GM19397 (cell line): Measurements from ENCODE around the gene CD300C.
"Not testable (repeated sequence)": the region's sequence is repeated elsewhere in the genome, so short reads cannot be mapped to it uniquely, and the experiment has no call there.

ENCODE experiments used
- ATAC-seq: cut with Tn5 transposase; IDR thresholded peaks from one replicate; pipeline ENCODE4 v1.9.1; 2021; ENCODE audit warnings: mild to moderate bottlenecking, moderate library complexity; ENCODE audit not compliant: unreplicated experiment

The CD300C gene

GRCh38 chr17:74536890-74537289 lies 9.0 kb downstream of the CD300C start:
- no peak for ATAC-seq

DNA sequence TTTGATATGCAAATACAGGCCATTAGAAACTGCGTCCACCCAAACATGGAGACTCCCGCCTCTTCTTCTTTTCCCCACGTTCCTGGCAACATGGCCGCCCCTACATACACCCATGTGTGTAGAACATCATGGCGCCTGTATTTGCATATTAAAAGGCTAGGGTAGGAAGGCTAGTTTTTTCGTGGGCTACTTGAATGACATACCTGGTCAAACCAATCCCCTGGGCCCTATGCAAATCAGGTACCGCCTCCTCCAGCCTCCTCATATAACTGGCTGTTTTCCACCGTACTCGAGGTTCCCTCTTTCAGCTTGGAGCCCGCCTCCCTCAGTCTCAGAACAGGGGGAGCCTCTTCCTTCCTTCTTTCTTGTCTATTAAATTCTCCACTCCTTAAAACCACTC lies 13.8 kb downstream of the CD300C start:
- no peak for ATAC-seq

GRCh38 chr17:74531231-74531761 lies 14.6 kb downstream of the CD300C start, which contains the start of gene CD300LB:
Gene CD300LB, minus strand, starts transcription at chr17:74531475. Its CDS starts 125 bp downstream, at chr17:74531350.
- ATAC-seq, result no peak

- no peak for ATAC-seq
Measured at GRCh38 chr17:74530831-74531150, 15.1 kb downstream of the CD300C start.

DNA sequence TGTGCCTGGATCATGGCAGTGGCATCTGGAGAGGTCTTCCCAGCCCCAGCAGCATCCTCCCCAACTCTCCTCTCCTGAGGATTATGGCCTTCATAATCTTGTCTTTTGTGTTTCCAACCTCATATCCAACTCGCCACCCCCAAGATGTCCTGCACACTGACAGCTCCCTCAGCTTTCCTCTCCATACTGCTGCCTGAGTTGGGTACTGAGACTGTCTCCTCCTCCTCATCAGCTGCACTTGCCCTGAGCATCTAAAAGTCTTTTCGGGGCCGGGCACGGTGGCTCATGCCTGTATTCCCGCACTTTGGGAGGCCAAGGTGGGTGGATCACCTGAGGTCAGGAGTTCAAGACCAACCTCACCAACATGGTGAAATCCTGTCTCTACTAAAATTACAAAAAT lies 16.7 kb downstream of the CD300C start:
- no peak for ATAC-seq

DNA sequence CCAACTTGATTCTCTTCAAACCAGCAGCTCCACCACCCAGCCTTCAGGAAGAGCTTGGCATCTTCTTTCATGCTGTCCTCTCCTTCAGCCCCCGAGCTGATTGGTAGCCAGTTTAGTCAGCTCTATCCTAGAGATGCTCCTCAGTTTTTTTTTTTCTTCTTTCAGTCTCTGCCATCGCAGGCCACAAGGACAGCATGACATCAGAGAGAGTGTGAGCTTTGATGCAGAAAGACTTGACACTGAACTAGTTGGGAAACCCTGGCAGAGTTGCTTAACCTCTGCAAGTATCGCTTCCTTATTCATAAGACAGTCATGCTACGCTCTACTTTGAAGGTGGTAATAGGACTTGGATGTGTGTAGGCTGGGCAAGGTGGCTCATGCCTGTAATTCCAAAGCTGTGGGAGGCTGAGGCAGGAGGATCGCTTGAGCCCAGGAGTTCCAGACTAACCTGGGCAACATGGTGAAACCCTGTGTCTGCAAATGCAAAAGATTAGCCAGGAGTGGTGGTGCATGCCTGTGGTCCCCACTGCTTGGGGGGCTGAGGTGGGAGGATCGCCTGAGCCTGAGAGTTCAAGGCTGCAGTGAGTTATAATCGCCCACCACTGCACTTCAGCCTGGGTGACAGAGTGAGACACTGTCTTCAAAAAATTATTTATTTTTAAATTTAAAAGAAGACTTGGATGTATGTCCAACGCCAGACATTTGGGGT lies 17.3 kb downstream of the CD300C start:
- ATAC-seq, result peak; percentile 70

GRCh38 chr17:74527756-74528155 lies 18.2 kb downstream of the CD300C start:
- ATAC-seq, result no peak

- ATAC-seq, result no peak
Measured at GRCh38 chr17:74527081-74527480, 18.8 kb downstream of the CD300C start.

DNA sequence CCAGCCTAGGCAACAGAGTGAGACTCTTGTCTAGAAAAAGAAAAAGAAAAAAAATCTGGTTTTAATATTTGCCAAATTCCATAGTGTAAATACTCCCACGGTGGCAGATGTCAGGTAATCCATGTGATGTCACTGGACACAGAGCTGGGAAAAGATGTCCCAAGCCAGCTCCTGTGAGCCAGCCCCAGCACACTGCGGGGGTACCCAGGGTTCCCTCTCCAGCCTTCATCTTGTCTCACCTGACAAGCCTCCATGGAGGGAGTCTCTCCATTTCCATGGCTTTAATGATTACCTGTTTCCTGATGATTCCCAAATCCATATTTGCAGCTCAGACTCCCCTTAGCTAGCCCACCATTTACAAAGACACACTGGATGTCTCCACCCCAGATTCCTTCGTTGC lies 19.2 kb downstream of the CD300C start:
- ATAC-seq, result no peak

DNA sequence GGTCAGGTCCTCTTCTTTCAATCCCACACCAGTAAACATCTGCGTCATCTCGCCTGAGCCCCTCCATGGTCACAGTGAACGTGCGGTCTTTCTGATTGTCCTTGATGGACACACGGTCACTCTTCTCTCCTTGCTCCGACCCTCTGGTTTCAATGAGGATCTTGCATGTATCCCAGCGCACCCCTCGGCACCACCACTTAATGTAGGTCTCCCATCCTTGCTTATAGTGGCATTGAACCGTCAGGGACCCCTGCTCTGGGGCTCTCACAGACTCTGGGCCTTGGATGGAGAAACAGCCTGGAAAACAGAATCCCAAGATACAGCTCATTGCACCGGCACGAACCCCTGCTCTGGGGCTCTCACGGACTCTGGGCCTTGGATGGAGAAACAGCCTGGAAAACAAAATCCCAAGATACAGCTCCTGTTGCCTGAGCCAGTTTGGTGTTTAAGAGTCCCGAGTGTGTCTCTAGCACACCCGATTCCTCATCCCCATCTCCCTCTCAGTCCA lies 20.1 kb downstream of the CD300C start:
- ATAC-seq, result no peak

GRCh38 chr17:74525465-74525725 lies 20.5 kb downstream of the CD300C start:
- ATAC-seq, result no peak

DNA sequence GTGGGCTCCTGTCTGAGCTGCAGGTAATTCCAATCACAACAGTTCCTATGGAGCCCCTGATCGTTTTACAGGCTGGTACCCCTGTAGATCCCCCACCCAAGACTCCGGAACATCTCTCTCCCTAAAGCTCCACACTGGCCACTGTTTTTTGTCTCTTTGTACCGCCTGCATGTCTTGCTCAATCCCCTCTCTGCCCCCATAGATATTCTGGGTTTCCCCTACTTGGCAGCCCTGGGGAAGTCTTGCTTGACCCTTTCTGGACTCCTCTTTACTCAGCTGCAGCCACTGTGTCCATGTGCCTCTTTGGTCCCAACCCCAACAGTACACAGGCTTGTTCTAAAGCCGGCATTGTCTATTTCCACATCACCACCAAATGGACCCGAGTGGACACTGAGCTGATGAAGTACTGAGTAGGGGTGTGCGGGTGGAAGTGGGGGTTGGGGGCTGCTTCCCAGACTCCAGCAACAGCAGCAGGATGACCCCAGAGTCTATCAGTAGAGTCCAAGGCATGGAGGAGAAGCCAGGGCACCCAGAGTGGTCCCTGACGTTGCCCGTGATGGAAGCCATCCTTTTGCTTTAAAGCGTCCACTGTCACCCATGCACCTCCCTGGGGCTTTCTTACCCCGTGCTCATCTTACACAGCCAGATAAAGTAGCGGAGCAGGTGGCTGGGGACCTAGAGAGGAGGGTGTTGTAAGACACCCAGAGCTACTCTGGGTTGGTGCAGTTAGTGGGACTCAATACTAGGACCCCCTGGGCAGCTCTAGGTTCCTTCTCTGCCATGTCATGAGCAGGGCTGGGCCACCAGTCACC lies 21.1 kb downstream of the CD300C start:
- no peak for ATAC-seq

GRCh38 chr17:74523308-74523707 lies 22.6 kb downstream of the CD300C start:
- no peak for ATAC-seq

DNA sequence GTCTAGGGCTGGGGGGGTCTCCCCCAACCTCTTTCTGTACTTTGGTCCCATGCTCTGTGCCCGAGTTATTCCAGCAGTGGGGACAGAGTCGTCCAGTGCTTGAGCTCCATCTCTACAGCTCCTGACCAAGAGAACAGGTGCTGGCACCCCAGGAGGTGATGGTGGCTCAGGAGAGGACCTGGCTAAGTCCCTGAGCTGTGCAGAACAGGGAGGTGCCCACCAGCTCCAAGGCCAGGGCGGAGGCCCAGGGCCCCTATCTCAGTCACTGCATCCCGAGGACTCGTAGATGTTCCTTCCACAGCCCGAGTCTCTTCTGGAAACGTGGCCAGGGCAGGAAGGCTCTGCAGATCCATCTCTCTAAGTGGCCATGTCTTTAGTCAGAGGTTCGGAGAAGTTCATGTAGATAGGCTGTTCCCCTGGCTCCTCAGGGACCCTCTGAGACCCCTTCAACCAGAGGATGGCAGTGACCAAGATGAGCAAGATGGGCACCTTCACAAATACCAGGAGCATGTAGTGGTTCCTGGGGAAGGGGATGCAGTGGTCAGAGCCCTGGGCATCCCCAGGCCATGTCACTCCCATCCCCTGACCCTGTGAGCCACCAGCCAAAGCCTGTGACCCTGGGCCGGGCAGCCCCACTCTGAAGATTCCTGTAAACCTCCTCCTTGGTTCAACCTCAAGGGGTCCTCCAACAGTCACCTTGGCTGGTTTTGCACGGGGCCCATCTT lies 23.4 kb downstream of the CD300C start:
- ATAC-seq, result no peak

DNA sequence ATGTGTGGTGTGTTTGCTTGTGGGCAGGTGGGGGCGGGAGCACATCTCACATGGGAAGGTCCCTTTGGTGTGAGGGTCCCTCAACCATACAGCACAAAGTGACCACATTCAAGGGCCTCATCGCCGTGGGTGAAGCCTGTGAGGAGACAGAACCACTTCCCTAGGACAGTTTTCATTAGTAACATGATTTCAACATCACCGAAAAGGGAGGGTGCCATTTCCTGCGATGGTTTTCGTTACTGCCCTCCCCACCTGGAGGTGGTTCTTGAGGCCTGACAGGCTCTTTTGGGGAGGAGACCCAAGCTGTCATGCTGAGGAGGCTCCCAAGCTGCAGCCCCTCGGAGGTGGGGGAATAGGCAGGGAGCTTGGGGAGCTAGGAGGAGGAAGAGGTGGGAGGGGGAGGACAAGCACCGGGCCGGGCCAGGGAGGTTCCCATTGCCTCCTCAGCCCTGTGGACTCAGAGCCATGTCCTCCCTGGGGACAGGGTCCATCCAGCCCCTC lies 24.2 kb downstream of the CD300C start:
- ATAC-seq, result no peak

DNA sequence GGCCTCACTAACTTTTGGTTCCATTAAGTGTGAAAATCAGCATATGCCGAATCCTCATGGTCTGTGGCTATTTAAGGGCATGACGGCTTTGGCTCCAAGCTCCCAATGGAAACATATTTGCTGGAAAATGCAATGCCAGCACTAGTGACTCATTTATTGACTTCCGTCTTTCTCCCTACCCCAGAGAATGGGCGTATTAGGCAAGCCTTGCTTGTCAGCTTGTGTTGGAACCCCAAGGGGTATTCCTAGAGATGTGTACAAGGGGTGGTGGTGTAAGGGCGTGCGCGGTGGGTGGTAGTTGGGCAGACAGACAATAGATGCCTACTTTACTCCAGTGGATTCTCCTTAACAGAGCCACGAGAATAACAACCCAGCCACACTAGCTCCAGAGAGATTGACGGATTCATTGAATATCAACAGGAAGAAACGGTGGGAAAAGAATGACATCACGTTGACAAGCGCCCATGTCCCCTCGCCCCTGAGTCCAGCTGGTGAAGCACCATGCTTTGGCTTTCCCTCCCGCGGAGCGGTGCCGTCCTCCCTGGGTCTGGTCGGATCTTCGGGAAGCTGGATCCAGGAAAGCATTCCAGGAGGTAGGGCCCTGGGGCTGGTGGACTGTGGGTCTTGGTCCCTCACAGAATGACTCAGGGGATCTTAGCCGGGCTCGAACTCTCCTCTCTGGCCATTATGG lies 25.0 kb downstream of the CD300C start:
- no peak for ATAC-seq

DNA sequence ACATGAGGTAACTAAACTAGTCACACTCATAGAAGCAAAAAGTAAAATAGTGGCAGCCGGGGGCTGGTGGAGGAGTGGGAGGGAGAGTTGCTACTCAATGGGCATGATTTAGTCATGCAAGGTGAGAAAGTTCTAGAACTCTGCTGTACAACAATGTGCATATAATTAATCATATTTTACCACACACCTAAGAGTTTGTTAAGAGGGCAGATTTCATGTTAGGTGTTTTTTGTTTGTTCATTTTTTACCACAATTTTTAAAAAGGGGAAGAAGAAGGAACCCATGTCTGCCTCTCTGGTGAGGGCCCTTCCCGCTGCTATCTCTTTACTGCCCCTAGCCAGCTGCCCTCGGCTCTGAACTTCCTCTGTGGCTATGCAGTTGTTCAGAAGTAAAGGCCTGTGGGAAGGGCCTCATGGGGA lies 25.9 kb downstream of the CD300C start:
- ATAC-seq, result no peak

- not testable (repeated sequence) for ATAC-seq
Measured at GRCh38 chr17:74518413-74518981, 27.4 kb downstream of the CD300C start.

- no peak for ATAC-seq
Measured at GRCh38 chr17:74516561-74517328, 29.2 kb downstream of the CD300C start.

DNA sequence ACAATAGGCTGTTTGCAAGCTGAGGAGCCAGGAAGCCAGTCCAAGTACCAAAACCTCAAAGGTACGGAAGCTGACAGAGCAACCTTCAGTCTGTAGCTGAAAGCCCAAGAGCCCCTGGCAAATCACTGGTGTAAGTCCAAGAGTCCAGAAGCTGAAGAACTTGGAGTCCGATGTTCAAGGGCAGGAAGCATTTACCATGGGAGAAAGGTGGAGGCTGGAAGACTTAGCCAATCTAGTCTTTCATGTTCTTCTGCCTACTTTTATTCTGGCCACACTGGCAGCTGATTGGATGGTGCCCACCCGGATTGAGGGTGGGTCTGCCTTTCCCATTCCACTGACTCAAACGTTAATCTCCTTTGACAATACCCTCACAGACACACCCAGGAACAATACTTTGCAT lies 30.0 kb downstream of the CD300C start:
- no peak for ATAC-seq
